CD4-positive, alpha-beta T cell treated with Interleukin-15 for 4 hours (primary cell): Measurements from ENCODE around the gene NEO1.

Experiments
- DNase-seq: peaks from one replicate; pipeline ENCODE4 v3.0.0-alpha.2; 2020; ENCODE audit warnings: low spot score

NEO1 gene

GRCh38 chr15:73028831-73029451 lies 23.3 kb upstream of the NEO1 start:
- DNase-seq: no peak

GRCh38 chr15:73030122-73030679 lies 22.1 kb upstream of the NEO1 start:
- no peak for DNase-seq

GRCh38 chr15:73031648-73032047 lies 20.6 kb upstream of the NEO1 start:
- no peak for DNase-seq

GRCh38 chr15:73033611-73034010 lies 18.7 kb upstream of the NEO1 start:
- DNase-seq: no peak

- no peak for DNase-seq
Observed at GRCh38 chr15:73034221-73034620, 18.0 kb upstream of the NEO1 start.

- no peak for DNase-seq
Observed at GRCh38 chr15:73035221-73035620, 17.0 kb upstream of the NEO1 start.

GRCh38 chr15:73038220-73038619 lies 14.0 kb upstream of the NEO1 start:
- DNase-seq: no peak

GRCh38 chr15:73046073-73046472 lies 6.2 kb upstream of the NEO1 start:
- DNase-seq: no peak

- no peak for DNase-seq
Observed at GRCh38 chr15:73047882-73048281, 4.4 kb upstream of the NEO1 start.

- no peak for DNase-seq
Observed at GRCh38 chr15:73048624-73049295, 3.5 kb upstream of the NEO1 start.

GRCh38 chr15:73049564-73050215 lies 2.6 kb upstream of the NEO1 start:
- no peak for DNase-seq

- no peak for DNase-seq
Observed at GRCh38 chr15:73050561-73051295, 1.5 kb upstream of the NEO1 start.

- peak; percentile 1 for DNase-seq
Observed at GRCh38 chr15:73051391-73051806, 864 bp upstream of the NEO1 start.

GRCh38 chr15:73052653-73053397 lies 562 bp downstream of the NEO1 start:
- peak; percentile 13 for DNase-seq

GRCh38 chr15:73053398-73053723 lies 1.1 kb downstream of the NEO1 start:
- no peak for DNase-seq

GRCh38 chr15:73054417-73054953 lies 2.2 kb downstream of the NEO1 start:
- no peak for DNase-seq

- DNase-seq: no peak
Observed at GRCh38 chr15:73056460-73056859, 4.2 kb downstream of the NEO1 start.

- no peak for DNase-seq
Observed at GRCh38 chr15:73058437-73058836, 6.2 kb downstream of the NEO1 start.

GRCh38 chr15:73065114-73065513 lies 12.9 kb downstream of the NEO1 start:
- DNase-seq: no peak

- no peak for DNase-seq
Observed at GRCh38 chr15:73069109-73069508, 16.8 kb downstream of the NEO1 start.

GRCh38 chr15:73072894-73073293 lies 20.6 kb downstream of the NEO1 start:
- no peak for DNase-seq

- DNase-seq: no peak
Observed at GRCh38 chr15:73074241-73074640, 22.0 kb downstream of the NEO1 start.
